ENCODE results near the gene NVL. TPM values are rescaled to one million over a fixed set of nuclear protein-coding genes. Genes with fewer than 3 reads are reported as not detected.

Gene NVL
- total RNA-seq, 1 donor from 2014 or later: 18.7 TPM

DNA sequence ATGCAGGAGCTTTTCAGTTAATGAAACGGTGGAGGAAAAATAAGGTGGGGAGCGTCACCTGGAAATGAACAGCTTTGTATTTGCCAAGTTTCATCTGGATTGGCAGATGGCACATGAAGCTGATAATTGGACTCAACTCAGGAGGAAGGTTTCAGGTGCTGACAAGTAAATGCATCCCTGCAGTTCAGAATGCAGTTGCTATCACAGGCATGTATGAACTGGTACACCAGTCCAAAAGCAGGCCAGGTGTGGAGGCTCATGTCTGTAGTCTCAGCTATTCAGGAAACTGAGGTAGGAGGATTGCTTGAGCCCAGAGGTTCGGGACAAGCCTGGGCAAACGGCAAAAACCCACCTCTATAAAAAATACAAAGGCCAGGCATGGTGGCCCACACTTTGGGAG is 131.4 kb downstream of the NVL start:
- H3K4me1 Mint-ChIP-seq (ENCODE audit: low read depth): peaks cover 7% of the 10 kb centered on the region
- no peaks in the 10 kb centered on the region for H3K27me3 Mint-ChIP-seq (ENCODE audit: low read depth)
- H3K9me3 Mint-ChIP-seq (ENCODE audit: low read depth): no peaks in the 10 kb centered on the region
- TF ChIP-seq, protein P1, sequence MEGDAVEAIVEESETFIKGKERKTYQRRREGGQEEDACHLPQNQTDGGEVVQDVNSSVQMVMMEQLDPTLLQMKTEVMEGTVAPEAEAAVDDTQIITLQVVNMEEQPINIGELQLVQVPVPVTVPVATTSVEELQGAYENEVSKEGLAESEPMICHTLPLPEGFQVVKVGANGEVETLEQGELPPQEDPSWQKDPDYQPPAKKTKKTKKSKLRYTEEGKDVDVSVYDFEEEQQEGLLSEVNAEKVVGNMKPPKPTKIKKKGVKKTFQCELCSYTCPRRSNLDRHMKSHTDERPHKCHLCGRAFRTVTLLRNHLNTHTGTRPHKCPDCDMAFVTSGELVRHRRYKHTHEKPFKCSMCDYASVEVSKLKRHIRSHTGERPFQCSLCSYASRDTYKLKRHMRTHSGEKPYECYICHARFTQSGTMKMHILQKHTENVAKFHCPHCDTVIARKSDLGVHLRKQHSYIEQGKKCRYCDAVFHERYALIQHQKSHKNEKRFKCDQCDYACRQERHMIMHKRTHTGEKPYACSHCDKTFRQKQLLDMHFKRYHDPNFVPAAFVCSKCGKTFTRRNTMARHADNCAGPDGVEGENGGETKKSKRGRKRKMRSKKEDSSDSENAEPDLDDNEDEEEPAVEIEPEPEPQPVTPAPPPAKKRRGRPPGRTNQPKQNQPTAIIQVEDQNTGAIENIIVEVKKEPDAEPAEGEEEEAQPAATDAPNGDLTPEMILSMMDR (IDR thresholded peaks at IDR 0.05): no peak
- H3K4me3 Mint-ChIP-seq (ENCODE audit: unreplicated experiment): no peak overlapping the region
- peaks cover 7% of the 10 kb centered on the region for H3K36me3 Mint-ChIP-seq (ENCODE audit: low read depth)
- H3K27ac Mint-ChIP-seq (ENCODE audit: unreplicated experiment): no peak overlapping the region
- no peak for DNase-seq (ENCODE audit: low spot score)

DNA sequence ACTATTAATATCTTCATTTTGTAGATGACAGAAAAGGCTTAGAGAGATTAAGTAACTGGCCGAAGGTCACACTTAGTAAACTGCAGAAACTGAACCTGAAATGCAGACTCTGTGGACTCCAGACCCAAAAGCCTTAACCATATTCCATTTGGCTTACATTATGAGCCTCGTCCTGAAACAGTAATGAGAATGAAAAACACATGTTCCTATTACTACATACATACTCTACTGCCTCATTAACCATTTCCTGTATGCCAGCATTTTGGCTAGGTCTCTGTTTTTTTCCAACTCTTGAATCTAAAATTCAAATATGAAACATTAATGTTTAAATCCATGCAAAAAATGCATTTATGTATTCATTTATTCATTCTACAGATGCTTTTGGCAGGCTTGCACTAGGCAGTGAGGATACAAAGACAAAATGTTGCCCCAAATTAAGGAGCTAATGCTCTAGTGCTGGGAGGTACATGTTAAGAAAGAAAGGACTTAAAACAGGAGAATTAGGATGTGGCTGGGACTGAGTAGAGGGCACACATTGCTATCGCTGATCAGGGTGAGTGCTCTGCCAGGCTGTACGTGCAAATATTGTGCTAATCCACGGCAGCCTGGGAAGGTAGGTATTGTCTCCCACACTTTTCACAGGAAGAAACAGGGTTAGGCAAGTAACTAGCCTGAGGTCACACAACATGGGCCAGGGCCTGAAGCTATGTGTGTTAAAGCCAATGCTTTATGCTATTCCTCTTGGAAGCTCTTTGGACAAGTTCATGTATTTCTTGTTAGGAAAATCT is 133.0 kb downstream of the NVL start:
- no peak overlapping the region for H3K27ac Mint-ChIP-seq (ENCODE audit: unreplicated experiment)
- no peak overlapping the region for H3K4me3 Mint-ChIP-seq (ENCODE audit: unreplicated experiment)
- H3K9me3 Mint-ChIP-seq (ENCODE audit: low read depth): no peaks in the 10 kb centered on the region
- TF ChIP-seq, protein P1 (IDR thresholded peaks at IDR 0.05): no peak
- H3K4me1 Mint-ChIP-seq (ENCODE audit: low read depth): no peaks in the 10 kb centered on the region
- no peaks in the 10 kb centered on the region for H3K27me3 Mint-ChIP-seq (ENCODE audit: low read depth)
- no peak for DNase-seq (ENCODE audit: low spot score)
- peaks cover 10% of the 10 kb centered on the region for H3K36me3 Mint-ChIP-seq (ENCODE audit: low read depth)

DNA sequence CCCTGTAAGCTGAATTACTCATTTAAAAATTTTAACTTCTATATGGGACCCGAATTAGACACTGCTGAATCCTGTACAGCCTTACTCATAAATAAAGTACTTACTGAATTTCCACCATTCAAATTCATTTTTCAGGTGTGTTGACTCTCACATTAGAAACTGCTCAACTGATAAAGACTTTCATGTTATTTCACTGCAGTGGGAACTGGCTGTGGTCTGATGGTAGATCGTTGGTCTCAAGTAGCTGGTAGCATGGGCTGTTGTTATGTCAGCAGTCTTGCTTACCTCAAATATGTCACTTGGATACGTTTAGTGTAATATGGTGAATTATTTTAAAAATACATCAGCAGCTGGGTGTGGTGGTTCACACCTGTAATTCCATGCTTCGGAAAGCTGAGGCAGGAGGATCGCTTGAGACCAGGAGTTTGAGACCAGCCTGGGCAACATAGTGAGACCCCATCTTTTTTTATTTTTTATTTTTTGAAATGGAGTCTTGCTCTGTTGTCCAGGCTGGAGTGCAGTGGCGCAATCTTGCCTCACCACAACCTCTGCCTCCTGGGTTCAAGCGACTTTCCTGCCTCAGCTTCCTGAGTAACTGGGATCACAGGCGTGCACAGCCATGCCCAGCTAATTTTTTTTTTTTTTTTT is 136.5 kb downstream of the NVL start:
- peaks cover 3% of the 10 kb centered on the region for H3K9me3 Mint-ChIP-seq (ENCODE audit: low read depth)
- H3K36me3 Mint-ChIP-seq (ENCODE audit: low read depth): peaks cover 13% of the 10 kb centered on the region
- no peak overlapping the region for H3K4me3 Mint-ChIP-seq (ENCODE audit: unreplicated experiment)
- peaks cover 10% of the 10 kb centered on the region for H3K4me1 Mint-ChIP-seq (ENCODE audit: low read depth)
- TF ChIP-seq, protein P1 (IDR thresholded peaks at IDR 0.05): no peak
- no peak overlapping the region for H3K27ac Mint-ChIP-seq (ENCODE audit: unreplicated experiment)
- no peak for DNase-seq (ENCODE audit: low spot score)
- H3K27me3 Mint-ChIP-seq (ENCODE audit: low read depth): no peaks in the 10 kb centered on the region

DNA sequence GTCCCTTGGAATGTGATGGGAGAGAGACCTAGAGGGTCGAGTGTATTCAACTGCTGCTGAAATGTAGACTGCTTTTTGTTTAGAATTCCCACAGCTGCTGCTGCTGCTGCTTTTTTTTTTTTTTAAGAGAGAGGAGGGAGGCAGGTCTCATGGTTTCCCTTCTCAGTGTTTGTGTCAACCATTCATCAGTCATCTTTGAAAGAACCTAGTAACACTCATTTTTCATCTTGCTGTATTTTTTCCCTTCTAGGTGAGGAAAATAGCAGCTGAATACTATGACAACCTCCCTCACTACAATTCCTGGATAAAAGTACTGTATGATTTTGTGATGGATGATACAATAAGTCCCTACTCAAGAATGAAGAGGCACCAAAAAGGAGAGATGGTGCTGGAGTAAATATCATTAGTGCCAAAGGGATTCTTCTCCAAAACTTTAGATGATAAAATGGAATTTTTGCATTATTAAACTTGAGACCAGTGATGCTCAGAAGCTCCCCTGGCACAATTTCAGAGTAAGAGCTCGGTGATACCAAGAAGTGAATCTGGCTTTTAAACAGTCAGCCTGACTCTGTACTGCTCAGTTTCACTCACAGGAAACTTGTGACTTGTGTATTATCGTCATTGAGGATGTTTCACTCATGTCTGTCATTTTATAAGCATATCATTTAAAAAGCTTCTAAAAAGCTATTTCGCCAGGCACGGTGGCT is 137.7 kb downstream of the NVL start:
- Mint-ChIP-seq H3K27ac (ENCODE audit: unreplicated experiment) (no peak overlapping the region), H3K4me1 (ENCODE audit: low read depth) (peaks cover 10% of the 10 kb centered on the region), H3K27me3 (ENCODE audit: low read depth) (no peaks in the 10 kb centered on the region), H3K9me3 (ENCODE audit: low read depth) (peaks cover 4% of the 10 kb centered on the region), H3K4me3 (ENCODE audit: unreplicated experiment) (no peak overlapping the region), H3K36me3 (ENCODE audit: low read depth) (peaks cover 14% of the 10 kb centered on the region)
- TF ChIP-seq, protein P1 (IDR thresholded peaks at IDR 0.05): no peak
- no peak for DNase-seq (ENCODE audit: low spot score)

DNA sequence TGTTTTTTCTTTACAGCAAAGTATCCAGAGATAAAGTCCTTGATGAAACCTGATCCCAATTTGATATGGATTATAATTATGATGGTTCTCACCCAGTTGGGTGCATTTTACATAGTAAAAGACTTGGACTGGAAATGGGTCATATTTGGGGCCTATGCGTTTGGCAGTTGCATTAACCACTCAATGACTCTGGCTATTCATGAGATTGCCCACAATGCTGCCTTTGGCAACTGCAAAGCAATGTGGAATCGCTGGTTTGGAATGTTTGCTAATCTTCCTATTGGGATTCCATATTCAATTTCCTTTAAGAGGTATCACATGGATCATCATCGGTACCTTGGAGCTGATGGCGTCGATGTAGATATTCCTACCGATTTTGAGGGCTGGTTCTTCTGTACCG is 140.4 kb downstream of the NVL start:
- Mint-ChIP-seq H3K27me3 (ENCODE audit: low read depth) (no peaks in the 10 kb centered on the region), H3K4me3 (ENCODE audit: unreplicated experiment) (no peak overlapping the region), H3K9me3 (ENCODE audit: low read depth) (peaks cover 4% of the 10 kb centered on the region), H3K27ac (ENCODE audit: unreplicated experiment) (no peak overlapping the region), H3K36me3 (ENCODE audit: low read depth) (peaks cover 12% of the 10 kb centered on the region), H3K4me1 (ENCODE audit: low read depth) (peaks cover 35% of the 10 kb centered on the region)
- no peak for DNase-seq (ENCODE audit: low spot score)
- TF ChIP-seq, protein P1 (IDR thresholded peaks at IDR 0.05): no peak

Measured in chondrocyte (in vitro differentiated cells).